GM10266 (cell line): Measurements from ENCODE around the gene CBX2.

Source experiments
- DNase-seq: peaks from one replicate; pipeline ENCODE4 v3.0.0; 2012; ENCODE audit errors: extremely low spot score
- CTCF ChIP-seq: IDR thresholded peaks from 2 replicates; pipeline ENCODE4 v1.5.1; 2012; ENCODE audit warnings: mild to moderate bottlenecking, low read depth; ENCODE audit not compliant: control insufficient read depth, insufficient read depth; ENCODE audit errors: missing control alignments

The CBX2 gene

GRCh38 chr17:79801156-79802038 lies 23.4 kb downstream of the CBX2 start:
- no peak for TF ChIP-seq CTCF
- no peak for DNase-seq

- no peak for TF ChIP-seq CTCF
- DNase-seq = no peak
These were observed 24.2 kb downstream of the CBX2 start for GRCh38 chr17:79802039-79802735.

- TF ChIP-seq CTCF = no peak
- no peak for DNase-seq
These were observed 24.9 kb downstream of the CBX2 start for GRCh38 chr17:79802736-79803420.

GRCh38 chr17:79803421-79803996 lies 25.6 kb downstream of the CBX2 start:
- no peak for DNase-seq
- TF ChIP-seq CTCF = no peak

- peak; percentile 83 for DNase-seq
- TF ChIP-seq CTCF = no peak
These were observed 26.3 kb downstream of the CBX2 start for GRCh38 chr17:79803997-79804855.

GRCh38 chr17:79804856-79805696 lies 27.1 kb downstream of the CBX2 start:
- no peak for TF ChIP-seq CTCF
- DNase-seq = no peak
